SHP77 (cell line): ENCODE data around the gene WWOX.

Experiments used
- DNase-seq, 2 experiments: peaks; one replicate each; lab custom pipeline; 2025; lab: John Stamatoyannopoulos, UW

The WWOX gene

GRCh38 chr16:79097771-79098170, 998.3 kb downstream of the WWOX start:
- DNase-seq: no peak

GRCh38 chr16:79098907-79099306, 999.5 kb downstream of the WWOX start:
- DNase-seq: no peak

- no peak for DNase-seq
Measured at GRCh38 chr16:79099716-79100115, 1000.3 kb downstream of the WWOX start.

DNA sequence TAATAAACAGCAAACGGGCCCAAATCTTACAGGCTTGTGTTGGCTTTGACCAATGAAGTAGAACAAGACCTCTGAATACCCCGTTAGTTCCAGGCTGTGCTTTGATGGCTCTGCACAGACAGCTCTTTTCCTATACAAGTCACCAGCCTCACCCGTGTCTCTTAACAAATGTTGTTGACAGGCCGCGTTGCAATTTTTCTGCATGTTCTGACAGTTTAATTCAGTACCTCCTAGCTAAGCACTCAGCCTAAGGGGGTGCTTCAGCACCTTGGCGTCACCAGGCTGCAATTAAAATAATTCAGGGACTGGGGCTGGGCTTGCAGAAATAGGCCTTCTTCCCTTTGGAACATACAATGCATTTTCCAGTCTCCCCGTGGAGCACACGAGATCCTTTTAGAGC, 1001.0 kb downstream of the WWOX start:
- DNase-seq: no peak

GRCh38 chr16:79101491-79101890, 1002.0 kb downstream of the WWOX start:
- no peak for DNase-seq

GRCh38 chr16:79104567-79104966, 1005.1 kb downstream of the WWOX start:
- DNase-seq: no peak

DNA sequence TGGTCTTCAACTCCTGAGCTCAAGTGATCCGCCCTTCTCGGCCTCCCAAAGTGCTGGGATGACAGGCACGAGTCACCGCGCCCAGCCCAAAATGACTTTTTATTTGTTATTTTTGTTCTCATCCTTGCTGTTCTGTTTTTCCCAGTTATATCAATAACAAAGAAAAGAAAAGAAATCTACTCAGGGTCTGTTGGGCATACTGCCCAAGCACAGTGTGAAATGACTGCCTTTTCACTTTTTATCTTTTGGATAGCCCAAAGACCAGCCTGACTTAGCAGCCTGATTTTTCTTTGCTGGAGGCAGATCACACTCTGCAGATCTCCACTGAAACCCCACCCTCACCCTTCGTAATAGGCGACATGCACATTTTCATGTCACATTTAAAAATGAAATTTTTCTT, 1007.8 kb downstream of the WWOX start:
- DNase-seq: no peak

DNA sequence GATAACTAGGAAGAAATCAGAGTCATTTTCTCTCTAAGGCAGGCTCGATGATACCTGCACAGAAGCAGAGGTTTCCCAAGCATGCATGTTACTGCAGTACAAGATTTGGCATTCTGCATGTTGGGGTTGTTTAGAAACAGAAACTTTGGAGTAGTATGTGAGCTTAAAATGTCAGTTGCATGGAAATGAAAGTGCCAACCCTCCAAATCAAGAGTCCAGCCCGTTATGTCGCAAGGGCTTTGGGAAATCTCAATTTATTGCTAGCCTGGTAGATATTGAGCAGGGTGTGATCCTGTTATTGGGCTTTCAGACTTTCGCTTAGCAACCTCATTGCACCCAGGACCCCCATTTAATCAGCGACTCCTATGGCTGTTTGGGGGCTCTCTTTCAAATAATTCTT, 1010.3 kb downstream of the WWOX start:
- no peak for DNase-seq

DNA sequence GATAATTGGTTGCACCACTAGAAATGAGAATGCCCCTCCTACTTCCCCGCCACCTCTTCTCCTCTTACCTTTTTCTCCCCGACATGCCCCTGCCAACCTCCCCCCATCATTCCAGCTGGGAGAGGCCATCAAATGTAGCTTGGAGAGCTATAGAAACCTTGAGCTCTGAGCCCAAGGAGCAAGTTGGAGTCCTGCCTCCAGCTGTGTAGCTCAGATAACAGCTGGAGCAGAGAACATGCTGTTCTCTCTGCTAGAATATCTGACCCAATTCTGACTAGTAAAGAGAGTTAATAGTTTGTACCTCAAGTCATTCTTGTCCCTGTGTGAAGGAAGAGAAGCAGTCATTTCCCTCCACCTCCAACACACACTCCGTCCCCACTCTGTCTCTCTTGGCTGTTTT, 1010.8 kb downstream of the WWOX start:
- DNase-seq: no peak

GRCh38 chr16:79110953-79111352, 1011.5 kb downstream of the WWOX start:
- DNase-seq: no peak

DNA sequence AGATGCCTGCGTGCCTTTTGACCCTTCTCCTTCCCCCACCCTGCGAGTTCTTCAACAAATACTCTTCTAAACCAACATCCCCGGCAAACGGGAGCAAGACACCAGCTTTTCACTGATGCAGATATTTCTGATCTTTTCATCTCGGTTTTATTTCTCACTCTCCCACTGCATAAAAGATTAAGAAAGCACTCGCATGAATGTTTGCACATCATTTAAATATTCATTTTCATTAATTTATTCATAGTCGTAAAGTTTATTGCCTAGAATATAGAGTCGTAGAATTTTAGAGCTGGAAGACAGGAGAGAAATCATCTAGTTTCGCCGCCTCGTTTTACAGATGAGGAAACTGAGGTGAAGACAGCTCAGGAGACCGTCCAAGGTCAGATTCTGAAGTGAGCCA, 1013.0 kb downstream of the WWOX start:
- DNase-seq: no peak

DNA sequence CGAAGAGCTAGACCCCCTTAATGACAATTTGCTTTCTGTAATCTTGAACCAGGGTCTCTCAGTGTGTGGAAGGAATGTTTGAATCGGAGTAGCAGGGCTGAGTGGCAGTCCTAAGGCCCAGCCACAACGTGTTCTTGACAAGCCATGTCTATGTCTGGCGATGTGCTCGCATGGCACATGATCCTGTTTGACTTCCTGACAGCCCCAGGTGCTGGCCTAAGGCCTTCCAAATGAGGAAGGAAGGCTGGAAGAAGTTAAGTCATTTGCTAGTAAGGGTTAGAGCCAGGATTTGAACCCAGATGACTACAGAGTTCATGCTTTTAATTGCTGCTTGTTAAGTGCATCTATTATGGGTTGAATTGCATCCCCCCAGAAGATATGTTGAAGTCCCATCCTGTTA, 1014.4 kb downstream of the WWOX start:
- no peak for DNase-seq

- DNase-seq: no peak
Measured at GRCh38 chr16:79114759-79115158, 1015.3 kb downstream of the WWOX start.

DNA sequence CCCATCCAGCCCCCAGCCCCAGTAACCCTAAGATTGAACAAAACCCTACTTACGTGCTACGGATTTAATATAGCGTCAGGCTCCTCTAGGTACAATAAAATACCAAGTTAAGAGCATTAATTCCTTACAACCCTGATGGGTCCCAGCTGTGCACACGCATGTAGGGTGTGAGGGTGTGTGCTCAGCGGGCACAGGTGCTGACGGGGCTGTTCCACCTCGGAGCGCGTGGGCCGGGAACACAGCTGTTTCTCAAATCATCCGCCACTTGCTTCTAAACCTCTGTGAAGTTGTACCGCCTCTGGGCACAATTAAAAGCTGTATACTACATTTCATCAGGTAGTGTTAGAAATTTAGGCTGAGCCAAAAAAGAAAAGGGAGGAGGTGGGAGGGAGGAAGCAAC, 1022.5 kb downstream of the WWOX start:
- no peak for DNase-seq

DNA sequence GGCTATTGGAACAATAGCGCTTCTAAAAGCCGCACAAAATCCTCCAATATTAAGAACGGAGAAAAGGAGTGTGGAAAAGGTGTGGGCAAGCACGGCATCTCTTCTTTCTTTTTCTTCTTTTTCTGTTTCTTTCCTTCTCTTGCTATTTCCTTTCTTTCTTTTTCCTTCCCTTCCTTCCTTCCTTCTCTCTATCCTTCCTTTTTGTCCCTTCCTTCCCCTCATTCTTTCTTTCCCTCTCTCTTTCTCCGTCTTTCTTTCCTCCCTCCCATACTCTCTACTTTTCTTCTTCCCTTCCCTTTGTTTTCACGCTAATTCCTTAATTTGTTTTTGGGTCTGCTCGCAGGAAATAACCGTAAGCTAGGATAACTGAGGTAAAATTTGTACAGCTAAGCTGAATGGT, 1022.9 kb downstream of the WWOX start:
- no peak for DNase-seq

DNA sequence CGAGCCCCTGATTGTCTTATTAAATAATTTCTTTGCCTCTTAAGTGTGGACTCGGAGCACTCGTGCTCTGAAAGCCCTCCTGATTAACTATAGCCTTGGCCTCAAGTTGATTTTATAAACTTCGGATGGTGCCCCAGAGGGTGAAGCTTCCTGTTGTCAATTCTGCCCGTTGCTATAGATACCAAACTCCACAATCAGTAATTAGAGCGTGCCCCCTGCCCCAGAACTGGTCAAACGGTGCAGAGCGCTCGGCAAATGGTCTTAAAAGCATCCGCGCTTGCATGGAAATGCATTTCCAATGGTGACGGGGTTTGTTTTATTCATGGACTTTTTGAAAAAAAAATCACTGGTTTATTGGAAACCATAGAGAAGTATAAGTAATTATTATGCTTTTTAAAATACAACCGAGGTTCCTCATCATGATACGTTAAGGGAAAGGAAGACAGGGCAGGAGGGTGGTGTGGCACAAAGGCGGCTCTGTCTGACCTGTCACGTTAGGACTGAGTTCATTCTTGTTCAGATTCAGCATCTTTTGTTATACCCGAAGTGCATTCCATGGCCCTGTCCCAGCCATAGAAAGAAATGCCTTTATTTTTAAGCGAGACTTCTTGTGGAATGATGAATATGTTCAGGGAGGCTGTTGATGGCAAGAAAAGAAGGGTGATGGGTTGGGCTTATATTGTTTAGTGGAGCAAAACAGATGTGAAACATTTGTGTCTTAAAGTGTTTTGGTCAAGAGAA, 1024.7 kb downstream of the WWOX start:
- DNase-seq: no peak

- no peak for DNase-seq
Measured at GRCh38 chr16:79127766-79128165, 1028.3 kb downstream of the WWOX start.

DNA sequence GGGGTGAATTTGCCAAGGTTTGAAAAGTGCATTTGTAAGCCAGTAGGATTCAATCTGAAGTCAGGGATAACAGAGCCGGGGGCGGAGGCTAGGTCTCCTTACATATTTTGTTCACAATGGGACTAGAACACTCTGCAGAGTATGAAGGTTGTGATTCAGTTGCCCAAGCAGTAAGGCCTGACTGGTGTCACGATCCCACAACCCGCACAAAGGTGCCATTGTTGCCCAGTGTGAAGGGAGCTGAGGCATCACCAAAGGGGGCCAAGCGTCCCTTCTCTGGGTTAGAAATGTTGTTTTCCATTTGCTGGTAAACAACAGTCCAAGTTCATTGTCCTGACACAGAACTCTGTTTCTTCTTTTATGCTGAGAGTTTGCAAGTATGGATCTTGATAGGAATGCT, 1029.3 kb downstream of the WWOX start:
- no peak for DNase-seq

DNA sequence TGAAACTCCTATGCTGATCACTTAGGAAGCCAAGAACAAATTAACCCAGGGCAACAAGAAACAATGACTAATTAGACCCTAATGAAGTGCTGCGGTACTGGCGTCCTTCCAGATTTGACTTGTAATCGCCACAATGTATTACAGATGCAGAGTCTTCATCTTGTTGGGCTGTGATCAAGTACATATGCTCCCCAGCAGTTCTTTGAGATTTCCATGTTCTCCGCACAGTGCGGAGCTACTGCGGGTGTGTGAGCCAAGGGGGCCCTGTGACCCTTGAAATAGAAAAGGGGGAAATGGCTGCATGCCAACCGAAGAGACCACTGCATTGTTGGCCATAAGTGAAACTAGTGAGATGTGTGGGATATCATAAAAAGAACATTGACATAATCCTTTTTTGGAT, 1031.2 kb downstream of the WWOX start:
- no peak for DNase-seq

DNA sequence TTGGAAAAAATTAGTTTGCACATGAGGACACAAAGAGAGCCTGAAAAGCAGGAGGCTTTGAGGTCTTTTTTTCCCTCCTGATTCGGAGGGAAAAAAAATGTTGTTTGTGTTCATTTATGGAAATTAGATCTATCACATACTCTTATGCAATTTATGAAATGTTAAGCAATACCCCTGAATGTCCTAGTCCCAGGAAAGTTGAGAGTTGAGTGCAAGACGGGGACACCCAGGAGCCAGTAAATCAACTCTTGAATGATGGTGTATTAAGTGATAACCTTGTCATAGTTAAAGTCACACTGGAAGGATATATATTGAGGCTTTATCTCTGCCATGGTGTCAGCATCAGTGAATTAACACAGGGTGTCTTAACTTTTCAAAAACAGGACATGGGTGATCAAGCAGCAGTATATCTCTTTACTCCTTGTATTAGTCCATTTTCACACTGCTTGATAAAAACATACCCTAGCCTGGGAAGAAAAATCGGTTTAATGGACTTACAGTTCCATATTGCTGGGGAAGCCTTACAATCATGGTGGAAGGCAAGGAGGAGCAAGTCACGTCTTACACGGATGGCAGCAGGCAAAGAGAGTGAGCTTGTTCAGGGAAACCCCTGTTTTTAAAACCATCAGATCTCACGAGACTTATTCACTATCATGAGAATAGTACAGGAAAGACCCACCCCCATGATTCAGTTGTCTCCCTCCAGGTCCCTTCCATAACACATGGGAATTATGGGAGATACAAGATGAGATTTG, 1032.0 kb downstream of the WWOX start:
- DNase-seq: no peak

DNA sequence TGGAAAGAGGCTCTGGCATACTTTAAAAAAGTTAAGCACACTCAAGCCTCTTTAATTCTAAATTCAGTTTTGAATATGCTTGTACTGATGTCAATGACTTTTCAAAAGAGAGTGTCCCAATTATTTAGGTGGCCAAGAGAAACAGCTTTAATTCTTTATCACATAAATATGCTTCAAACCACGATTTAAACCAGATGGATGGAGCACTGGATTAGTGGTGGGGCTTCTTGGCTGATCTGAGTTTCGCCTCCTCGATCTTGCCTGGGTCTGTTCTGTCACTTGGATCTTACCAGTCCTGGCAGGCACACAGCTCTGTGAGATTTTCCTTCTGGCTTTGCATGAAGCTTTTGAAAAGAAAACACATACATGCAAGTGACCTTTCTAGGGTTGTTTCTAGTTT, 1033.2 kb downstream of the WWOX start:
- no peak for DNase-seq

- no peak for DNase-seq
Measured at GRCh38 chr16:79134300-79134699, 1034.8 kb downstream of the WWOX start.

DNA sequence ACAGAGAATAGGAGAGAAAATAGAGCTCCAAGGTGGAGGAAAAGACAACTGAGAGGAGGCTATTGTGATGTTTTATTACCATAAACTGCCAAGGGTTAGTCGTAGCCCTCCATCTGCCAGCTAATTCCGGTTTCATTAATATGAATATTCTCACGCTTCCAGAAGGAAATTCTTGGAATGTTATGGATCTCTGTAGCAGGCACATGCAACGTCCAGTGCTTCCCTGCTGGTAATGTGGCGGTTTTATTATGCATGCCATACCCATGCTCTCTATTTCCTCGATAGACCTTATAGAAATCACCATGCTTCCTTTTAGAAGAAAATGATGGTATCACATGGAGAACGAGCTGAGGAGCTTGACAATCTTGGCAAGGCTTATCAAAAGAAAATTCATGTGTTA, 1037.5 kb downstream of the WWOX start:
- no peak for DNase-seq

DNA sequence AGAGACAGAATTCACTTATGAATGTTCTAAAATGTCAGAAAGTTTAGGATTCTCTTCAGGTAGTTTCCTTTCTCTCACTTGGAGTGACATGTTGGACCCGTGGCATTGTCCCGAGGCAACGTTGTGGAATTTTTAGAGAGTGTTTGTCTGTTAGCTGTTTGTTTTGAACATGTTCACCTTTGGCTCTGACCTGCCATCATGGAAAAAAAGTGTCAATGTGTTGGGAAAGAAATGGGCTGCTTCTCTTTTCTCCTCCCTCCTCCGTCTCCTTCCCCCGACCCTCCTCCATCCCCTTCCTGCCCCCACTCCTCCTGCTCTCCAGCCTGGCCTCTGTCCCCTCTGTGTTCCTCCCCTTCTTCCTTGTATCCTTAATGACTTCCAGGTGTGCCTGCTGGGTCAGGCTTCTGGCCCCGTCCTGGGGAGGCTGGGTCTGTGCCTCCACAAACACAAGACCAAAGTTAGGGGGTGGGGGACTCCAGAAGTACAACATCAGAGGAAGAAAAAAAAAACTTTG, 1038.0 kb downstream of the WWOX start:
- no peak for DNase-seq
